WERI-Rb-1 (cell line): Measurements from ENCODE around the gene BGN.

Experiments
- DNase-seq: peaks from one replicate; pipeline ENCODE4 v3.0.0-alpha.2; 2020
- H3K27ac ChIP-seq: fragments of 250-450 bp; sonication (Bioruptor Pico); 2 replicates; pipeline ENCODE4 v1.5.1; 2020; ENCODE audit warnings: mild to moderate bottlenecking, moderate library complexity
- H3K27me3 ChIP-seq: fragments of 250-450 bp; sonication (Bioruptor Pico); 2 replicates; pipeline ENCODE4 v1.5.1; 2021; ENCODE audit warnings: mild to moderate bottlenecking, low read depth, moderate library complexity; ENCODE audit not compliant: insufficient read depth, severe bottlenecking
- H3K36me3 ChIP-seq: fragments of 250-450 bp; sonication (Bioruptor Pico); 2 replicates; pipeline ENCODE4 v1.5.1; 2020; ENCODE audit warnings: mild to moderate bottlenecking, moderate library complexity
- H3K4me3 ChIP-seq: 2 replicates; pipeline ENCODE4 v1.5.1; 2011; ENCODE audit warnings: low read depth, mild to moderate bottlenecking, control low read depth, low read length
- H3K9me3 ChIP-seq: fragments of 250-450 bp; sonication (Bioruptor Pico); 2 replicates; pipeline ENCODE4 v1.5.1; 2021; ENCODE audit warnings: mild to moderate bottlenecking, moderate library complexity; ENCODE audit not compliant: severe bottlenecking
- CTCF ChIP-seq: IDR thresholded peaks from 2 replicates; pipeline ENCODE4 v1.5.1; 2011; ENCODE audit warnings: low read depth, mild to moderate bottlenecking, control low read depth, inconsistent platforms, low read length

BGN gene

GRCh38 chrX:153527208-153527607 is 32.4 kb downstream of the BGN start:
- no peak for TF ChIP-seq CTCF
- DNase-seq: no peak
- Histone ChIP-seq H3K9me3 (no peaks in the 10 kb centered on the region), H3K36me3 (no peaks in the 10 kb centered on the region; the same call in 1 of the 2 replicates), H3K27ac (peak overlapping the region; percentile 77), H3K27me3 (peaks cover 15% of the 10 kb centered on the region), H3K4me3 (no peak overlapping the region)

DNA sequence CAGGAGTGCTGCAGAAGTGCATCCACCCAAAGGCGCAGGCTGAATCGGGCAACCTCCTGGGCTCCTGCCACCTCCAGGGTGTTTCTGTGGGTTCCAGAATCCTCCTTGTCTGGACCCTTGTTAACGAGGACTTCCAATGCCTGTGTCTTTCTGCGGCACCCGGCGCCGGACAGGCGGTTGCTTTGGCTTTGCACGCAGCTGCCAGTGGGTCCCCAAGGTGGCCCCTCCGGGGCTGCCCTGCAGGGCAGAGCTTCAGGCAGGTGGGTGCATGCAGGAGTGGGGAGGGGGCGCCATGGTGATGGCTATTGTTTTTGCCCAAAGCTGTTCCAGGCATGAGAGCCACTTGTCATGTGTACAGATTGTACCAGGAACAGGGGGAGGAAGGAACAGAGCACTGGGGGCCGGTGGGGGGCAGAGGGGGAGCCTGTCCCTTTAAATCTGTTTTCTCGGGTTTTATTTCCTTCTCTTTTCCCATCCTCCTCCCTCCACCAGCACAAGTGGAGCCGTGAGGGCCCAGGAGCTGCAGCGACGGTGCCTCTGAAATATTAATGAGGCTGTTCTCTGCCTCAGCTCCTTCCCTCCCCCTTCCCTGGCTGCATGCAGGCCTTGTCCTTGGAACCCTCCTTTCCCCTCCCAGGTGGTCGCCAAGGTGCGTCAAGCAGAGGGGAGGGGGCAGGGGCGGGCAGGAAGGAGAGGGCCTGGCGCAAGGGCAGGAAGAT is 35.8 kb downstream of the BGN start:
- no peak overlapping the region for H3K4me3 ChIP-seq
- DNase-seq: no peak
- no peak overlapping the region for H3K27ac ChIP-seq

DNA sequence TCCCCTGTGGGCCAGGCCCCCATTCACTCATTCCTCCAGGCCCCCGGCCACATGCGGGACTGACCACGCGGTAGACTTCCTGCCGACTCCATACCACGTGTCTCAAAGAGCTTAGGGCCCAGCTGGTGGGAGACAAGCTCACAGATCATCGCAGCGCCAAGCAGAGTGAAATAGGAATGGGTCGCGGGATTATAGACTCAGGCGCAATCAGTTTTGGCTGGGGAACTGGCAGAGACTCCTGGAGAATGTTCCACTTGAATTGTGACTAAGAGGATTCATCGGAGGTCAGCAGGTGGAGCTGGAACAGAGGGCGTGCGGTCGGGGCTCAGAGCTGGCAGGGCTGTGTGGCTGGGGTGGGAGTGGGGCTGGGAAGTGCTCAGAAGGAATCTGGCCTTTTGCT is 38.3 kb downstream of the BGN start:
- Histone ChIP-seq H3K27ac (peak overlapping the region; percentile 79), H3K27me3 (peaks cover 17% of the 10 kb centered on the region), H3K4me3 (no peak overlapping the region), H3K9me3 (no peaks in the 10 kb centered on the region), H3K36me3 (peaks cover 10% of the 10 kb centered on the region)
- DNase-seq: peak; percentile 92
- no peak for TF ChIP-seq CTCF

More for the DNA sequence above, 35.8 kb downstream of the BGN start:
- Histone ChIP-seq H3K36me3 (no peaks in the 10 kb centered on the region; the same call in 1 of the 2 replicates), H3K27me3 (peaks cover 18% of the 10 kb centered on the region), H3K9me3 (no peaks in the 10 kb centered on the region)
- no peak for TF ChIP-seq CTCF

GRCh38 chrX:153537080-153537479 is 42.3 kb downstream of the BGN start:
- peak overlapping the region; percentile 23 for H3K27ac ChIP-seq
- DNase-seq: no peak
- H3K4me3 ChIP-seq: no peak overlapping the region
- H3K36me3 ChIP-seq: peaks cover 14% of the 10 kb centered on the region
- no peaks in the 10 kb centered on the region for H3K9me3 ChIP-seq
- peaks cover 35% of the 10 kb centered on the region for H3K27me3 ChIP-seq
- no peak for TF ChIP-seq CTCF

DNA sequence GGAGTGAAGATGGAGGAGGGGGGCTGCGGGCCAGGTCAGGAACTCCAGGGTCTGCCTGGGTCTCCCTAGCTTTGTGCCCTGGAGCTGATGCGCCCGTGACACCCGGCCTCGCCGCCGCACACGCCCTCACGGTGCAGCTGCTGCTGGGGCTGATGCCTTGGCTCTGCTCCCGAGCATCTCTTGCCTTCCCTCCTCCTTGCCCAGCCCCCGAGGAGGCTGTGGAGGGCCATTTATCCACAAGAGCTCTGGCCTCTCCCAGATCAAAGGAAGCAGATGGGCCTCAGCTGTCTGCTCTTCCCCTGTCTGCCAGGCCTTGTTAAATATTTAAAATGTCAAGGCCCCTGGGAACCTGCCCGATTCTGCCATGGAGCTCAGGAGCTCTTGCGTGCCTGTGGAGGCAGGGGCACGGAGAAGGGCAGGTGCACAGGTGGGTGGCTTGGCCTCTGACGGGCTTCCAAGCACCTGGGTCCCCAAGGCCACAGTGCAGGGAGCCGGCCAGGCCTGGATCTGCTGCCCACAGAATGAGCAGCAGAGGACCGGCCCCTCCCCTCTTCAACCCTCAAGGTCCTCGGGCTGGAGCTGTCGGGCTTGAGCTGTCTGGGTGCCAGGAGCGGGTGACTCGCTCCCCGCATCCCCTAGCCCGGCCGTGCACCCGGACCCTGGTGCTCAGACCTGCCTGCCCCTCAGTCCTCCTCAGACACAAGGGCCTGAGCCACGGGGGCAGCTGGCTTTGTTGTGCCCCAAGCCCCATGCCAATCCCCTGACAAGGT is 42.9 kb downstream of the BGN start:
- H3K4me3 ChIP-seq: no peak overlapping the region
- H3K36me3 ChIP-seq: peaks cover 21% of the 10 kb centered on the region
- TF ChIP-seq CTCF: no peak
- H3K9me3 ChIP-seq: no peaks in the 10 kb centered on the region
- peak; percentile 43 for DNase-seq
- H3K27me3 ChIP-seq: peaks cover 30% of the 10 kb centered on the region
- H3K27ac ChIP-seq: peak overlapping the region; percentile 23; the same call in 1 of the 2 replicates
